Stimulated activated CD4-positive, alpha-beta T cell treated with anti-CD3 and anti-CD28 coated beads, Interleukin-2, amount 100 ng/mL, for 48 hours (primary cell): ENCODE data around the gene CD9.
"Not testable (repeated sequence)": the region's sequence is repeated elsewhere in the genome, so short reads cannot be mapped to it uniquely, and the experiment has no call there.

ENCODE experiments used
- DNase-seq, 2 donors: peaks; one replicate each; pipeline ENCODE4 v3.0.0-alpha.2; 2020

The CD9 gene

GRCh38 chr12:6199531-6200255 is 507 bp upstream of the CD9 start:
- DNase-seq = no peak

- no peak for DNase-seq
Measured at GRCh38 chr12:6201213-6201608, 1.0 kb downstream of the CD9 start.

DNA sequence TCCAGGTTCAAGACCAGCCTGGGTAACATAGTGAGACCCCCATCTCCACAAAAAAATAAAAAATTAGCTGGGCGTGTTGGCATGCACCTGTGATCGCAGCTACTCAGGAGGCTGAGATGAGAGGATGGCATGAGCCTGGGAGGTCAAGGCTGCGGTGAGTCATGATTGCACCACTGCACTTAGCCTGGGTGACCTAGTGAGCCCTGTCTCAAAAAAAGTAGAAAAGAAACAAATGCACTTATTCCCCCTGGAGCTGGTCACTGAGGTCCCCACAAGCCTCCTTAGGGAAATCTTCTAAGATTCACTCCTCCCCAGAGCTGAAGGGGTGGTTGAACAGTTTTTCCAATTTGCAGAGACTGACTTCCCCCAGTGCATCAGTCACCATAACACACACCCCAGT is 1.6 kb downstream of the CD9 start:
- no peak for DNase-seq

DNA sequence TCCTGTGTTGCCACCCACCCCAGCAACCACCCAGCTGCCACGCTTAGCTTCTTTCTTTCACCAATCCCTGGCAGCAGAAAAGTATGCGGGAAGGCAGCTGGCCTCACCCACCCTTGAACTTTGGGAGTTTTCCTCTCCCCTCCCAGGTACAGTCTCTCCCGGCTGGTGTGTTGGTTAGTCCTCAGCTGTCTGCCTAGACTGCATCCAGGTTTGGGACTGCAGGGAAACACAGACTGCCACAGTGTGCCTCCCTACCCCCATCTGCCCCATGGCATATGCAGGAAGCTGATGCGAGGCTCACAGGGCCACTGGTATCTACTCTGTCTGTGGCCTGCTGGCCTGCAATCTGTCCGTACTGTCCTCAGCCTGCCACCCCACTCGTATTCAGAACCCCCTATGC is 2.1 kb downstream of the CD9 start:
- no peak for DNase-seq

DNA sequence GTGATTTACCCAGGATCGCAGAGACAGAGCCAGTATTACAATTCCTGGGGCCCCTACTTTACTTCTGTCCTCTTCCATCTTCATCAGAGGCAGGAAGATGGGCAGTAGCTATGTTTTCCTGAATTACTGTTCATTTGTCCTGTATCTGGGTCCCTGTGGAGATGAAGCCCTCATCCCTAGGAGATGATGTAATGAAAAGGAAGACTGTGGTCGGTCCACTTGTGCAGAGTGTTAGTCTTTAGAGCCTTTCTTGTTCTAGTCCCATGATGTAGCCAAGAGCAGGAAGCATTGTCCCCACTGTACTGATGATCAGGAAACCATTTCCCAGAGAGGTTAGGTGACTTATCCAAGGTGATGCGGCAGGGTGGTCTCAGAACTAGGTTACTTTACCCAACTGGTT is 2.6 kb downstream of the CD9 start:
- no peak for DNase-seq

- DNase-seq = no peak
Measured at GRCh38 chr12:6203601-6204000, 3.4 kb downstream of the CD9 start.

DNA sequence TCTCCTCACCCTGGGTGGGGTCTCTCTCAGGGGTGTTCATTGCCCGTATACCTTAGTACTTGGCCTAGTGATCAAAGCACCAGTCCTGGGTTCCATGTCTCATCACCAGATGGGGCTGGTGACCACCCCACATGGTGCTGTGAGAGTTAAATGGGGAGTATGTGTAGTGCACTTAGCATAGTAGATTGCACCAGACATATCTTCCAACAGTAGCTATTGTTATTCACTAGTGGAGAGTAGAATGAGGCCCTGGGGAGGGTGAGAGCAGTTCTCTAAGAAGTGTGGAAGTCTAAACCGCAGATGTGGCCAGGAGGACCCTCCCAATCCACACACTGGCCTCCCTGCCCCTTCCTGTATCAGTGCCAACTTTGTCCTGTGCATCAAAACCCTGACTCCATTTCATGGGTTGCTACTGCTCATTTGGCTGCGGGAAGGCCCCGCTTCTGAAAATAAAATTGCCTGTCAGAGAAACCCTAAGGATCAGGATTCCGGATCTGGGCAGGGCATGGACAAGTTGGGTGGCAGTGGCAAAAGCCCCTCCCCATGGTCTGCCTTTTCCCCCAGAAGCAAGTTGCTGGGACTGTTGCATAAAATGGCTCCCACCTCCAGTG is 4.4 kb downstream of the CD9 start:
- DNase-seq = no peak

DNA sequence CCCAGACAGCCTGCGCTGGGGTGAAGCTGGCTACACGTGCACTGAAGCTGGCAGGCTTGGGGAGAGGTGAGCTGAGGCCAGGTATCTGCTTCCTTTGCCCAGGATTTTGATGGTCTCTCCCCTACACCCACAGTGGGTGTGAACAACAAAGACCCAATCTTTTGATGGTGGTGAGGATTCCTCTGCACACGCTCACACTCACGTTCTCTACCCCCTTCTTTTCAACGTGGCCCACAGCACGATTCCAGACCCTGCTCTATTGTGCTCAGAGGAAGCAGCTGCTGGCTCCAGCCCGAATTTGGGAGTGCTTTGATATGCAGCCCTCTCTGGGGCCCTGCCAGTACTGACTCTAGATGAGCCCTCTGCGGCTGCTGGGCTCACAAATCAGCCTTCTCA is 4.9 kb downstream of the CD9 start:
- DNase-seq = no peak

- DNase-seq = no peak
Measured at GRCh38 chr12:6205761-6206160, 5.6 kb downstream of the CD9 start.

DNA sequence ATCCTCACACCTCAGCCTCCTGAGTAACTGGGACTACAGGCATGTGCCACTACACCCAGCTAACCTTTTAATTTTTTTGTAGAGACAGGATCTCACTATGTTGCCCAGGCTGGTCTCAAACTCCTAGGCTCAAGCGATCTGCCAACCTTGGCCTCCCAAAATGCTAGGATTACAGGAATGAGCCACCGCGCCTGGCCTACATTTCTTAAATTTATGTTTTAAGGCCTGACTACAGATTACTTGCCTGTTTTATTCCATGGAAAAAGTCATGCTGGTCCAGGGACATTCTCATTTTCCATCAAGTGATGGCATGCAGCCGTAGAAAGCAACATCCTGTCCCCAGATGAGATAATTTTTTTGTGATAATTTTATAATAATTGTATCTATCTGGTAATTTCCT is 6.1 kb downstream of the CD9 start:
- DNase-seq = no peak

GRCh38 chr12:6207259-6207925 is 7.2 kb downstream of the CD9 start:
- no peak for DNase-seq

DNA sequence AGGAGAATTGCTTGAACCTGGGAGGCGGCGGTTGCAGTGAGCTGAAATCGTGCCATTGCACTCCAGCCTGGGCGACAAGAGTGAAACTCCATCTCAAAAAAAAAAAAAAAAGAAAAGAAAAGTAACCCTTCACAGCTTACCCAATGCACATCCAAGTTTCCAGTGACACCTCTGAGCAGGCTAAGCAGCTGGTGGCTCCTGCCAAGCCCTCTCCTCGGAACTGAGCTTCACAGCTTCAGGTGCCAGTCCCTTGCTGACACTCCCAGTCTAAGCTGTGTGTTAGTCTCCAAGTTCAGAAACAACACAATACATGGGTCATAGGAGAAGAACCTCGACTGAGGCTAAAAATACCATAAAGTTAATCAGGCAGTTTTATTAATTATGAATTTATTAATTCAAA is 7.9 kb downstream of the CD9 start:
- DNase-seq = no peak

DNA sequence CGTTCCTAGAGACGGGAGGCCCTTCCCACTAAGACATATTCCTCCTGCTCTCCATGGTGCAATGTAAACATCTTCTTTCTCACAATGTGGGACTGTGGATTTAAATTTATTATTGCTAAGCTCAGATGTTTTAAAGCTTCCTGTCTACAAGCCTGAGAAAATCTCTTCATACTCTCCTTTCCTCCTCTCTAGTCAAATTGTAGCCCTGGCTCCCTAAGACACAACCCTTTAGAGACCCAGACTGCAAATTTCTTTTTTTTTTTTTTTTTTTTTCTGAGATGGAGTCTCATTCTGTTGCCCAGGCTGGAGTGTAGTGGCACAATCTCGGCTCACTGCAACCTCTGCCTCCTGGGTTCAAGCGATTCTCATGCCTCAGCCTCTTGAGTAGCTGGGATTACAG is 9.2 kb downstream of the CD9 start:
- not testable (repeated sequence) for DNase-seq

GRCh38 chr12:6211421-6211869 is 11.2 kb downstream of the CD9 start:
- no peak for DNase-seq

DNA sequence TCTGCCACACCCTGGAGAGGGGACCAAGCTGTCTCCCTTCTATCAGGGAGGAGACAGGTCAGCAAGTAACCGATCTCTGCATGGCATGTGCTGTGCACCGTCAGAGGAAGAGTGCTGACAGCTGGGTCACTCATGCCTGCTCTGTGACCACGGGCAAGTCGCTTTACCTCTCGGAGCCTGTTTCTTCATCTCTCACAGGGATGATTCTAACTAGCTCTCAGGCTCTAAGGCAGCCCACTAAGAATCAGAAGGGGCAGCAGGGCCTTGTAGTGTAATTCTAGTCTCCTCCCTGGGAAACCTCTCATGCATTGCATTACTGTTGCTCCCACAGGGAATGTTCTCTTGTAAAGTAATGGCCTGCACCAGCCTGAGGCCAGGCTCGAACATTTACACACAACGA is 11.9 kb downstream of the CD9 start:
- no peak for DNase-seq

DNA sequence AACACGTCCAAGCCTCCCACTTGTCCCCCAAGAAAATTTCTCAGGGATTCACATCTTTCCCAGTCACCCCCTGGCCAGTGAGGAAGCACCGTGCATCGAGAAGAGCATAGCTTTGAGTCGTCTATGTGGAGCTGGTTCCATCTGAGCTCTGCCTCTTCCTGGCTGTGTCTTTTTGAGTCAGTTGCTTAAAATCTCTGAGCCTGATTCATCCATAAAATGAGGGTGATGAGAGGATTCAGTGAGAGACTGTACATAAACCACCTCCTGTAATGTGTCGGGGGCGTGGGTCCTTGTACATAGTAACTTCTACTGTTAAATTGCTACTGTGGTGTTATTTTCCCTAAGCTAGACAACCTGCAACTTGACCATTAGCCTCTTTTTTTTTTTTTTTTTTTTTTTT is 13.8 kb downstream of the CD9 start:
- DNase-seq = no peak

DNA sequence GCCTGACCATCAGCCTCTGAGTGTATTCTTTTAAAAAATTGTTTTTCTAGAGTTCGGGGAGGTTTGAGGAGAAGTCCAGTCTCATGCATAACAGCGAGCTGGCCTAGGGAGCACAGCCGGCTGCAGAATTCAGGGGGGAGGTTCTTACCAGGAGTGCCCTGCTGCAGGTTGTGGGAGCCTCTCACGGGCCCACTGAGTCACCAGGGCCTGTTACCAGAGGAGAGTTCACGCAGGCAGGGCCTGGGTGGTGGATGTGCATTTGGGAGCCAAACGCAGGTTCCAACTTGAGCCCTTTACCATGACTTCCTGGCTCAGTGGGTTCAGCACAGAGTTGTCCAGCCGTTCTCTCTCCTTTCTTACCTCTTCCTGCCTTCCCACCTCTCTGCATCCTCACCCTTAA is 14.4 kb downstream of the CD9 start:
- DNase-seq = no peak

GRCh38 chr12:6215120-6215807 is 15.1 kb downstream of the CD9 start:
- DNase-seq = no peak

DNA sequence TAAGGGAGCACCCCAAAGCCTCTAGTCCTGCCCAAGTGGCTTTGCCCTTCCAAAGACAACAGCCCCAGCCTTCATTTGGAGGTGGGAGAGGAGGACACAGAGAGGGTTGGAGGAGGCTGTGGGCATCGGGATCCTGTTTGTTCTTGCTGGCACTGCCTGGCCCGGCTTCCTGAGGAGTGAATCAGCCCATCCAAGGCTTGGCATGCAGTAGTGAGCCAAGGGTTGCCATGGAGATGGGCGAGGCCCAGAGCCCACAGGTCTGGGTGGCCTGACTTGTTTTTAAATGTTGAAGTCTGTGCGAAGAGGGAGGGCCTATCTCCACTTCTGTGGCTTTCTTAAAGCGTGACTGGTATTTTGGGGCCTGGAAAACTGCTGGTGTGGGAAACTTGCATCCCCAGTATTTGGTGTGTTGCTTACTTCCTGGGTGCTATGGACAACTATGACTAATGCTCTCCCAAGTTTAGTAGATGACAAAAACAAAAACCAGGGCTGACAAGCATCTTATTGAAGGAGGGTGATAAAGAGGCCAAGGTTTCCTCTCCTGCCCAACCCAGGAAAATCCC is 15.8 kb downstream of the CD9 start:
- DNase-seq = no peak

DNA sequence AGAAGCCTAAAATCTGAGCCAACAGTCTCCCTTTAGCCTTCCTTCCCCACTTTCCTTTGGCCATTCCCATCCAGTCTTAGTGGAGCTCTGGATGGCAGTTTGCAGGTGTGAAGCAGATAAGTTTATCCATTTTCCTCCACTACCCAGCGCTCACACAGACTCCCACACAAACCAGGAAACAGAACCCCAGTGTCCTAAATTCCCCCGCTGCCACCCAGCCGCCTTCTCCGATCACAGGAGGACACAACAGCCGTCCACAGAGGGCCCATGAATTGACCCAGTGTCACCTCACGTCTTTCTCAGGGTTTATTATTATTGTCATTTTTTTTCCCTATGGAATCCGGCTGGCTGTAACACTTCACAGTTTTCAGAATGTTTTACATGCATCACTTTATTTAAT is 16.4 kb downstream of the CD9 start:
- DNase-seq = no peak

GRCh38 chr12:6218347-6218925 is 18.2 kb downstream of the CD9 start:
- DNase-seq = no peak

DNA sequence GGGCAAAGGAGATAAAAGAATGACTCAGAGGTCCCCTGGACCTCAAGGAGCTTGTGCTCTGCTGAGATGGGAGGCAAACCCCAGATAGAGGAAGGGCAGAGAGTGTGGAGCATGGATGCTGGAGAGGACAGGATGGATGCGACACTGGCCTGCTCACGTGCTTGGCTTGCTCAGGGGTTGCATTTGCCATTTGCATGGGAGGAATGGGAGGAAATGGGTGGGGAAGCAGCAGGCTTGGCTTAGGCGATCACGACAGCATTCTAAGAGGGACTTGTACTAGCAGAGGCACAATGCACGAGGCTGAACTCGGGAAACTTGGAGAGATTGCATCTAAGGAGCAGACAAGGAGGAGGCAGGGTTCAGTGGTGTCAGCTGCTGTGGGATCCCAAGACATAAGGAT is 19.8 kb downstream of the CD9 start:
- DNase-seq = no peak

GRCh38 chr12:6221146-6221545 is 20.9 kb downstream of the CD9 start:
- no peak for DNase-seq
